Mesenchymal stem cell (in vitro differentiated cells and primary cell): ENCODE results near the gene DNAJC28.
A peak's percentile ranks its signal among the peaks of the same experiment; 100 is the strongest.

Source experiments
- DNase-seq: peaks from one replicate; pipeline ENCODE4 v3.0.0-alpha.2; 2013
- H2AFZ ChIP-seq: one replicate; pipeline ENCODE4 v1.6.1; 2013; ENCODE audit warnings: low read depth, mild to moderate bottlenecking, control low read depth, inconsistent platforms, low read length, moderate library complexity
- H2AK5ac ChIP-seq: 2 replicates; pipeline ENCODE4 v1.6.1; 2013; ENCODE audit warnings: low read length, moderate library complexity, mild to moderate bottlenecking, inconsistent platforms; ENCODE audit not compliant: severe bottlenecking
- H2BK120ac ChIP-seq: one replicate; pipeline ENCODE4 v1.6.1; 2013; ENCODE audit warnings: low read depth, mild to moderate bottlenecking, inconsistent platforms, low read length, moderate library complexity
- H2BK12ac ChIP-seq, 2 experiments: one replicate each; pipeline ENCODE4 v1.6.1; 2013; ENCODE audit warnings: inconsistent platforms in 2 of 2, low read length in 2 of 2, mild to moderate bottlenecking in 2 of 2, moderate library complexity in 2 of 2, control low read depth in 1 of 2
- H2BK15ac ChIP-seq: one replicate; pipeline ENCODE4 v1.6.1; 2013; ENCODE audit warnings: mild to moderate bottlenecking, low read depth, inconsistent platforms; ENCODE audit not compliant: poor library complexity, severe bottlenecking
- H2BK5ac ChIP-seq: 2 replicates; pipeline ENCODE4 v1.6.1; 2013; ENCODE audit warnings: low read depth, mild to moderate bottlenecking, low read length, control low read depth, inconsistent platforms; ENCODE audit not compliant: poor library complexity, severe bottlenecking
- H3K14ac ChIP-seq, 2 experiments: one replicate each; pipeline ENCODE4 v1.6.1; 2013; ENCODE audit warnings: inconsistent platforms in 2 of 2, low read length in 2 of 2, control low read depth in 1 of 2, mild to moderate bottlenecking in 1 of 2, moderate library complexity in 1 of 2
- H3K18ac ChIP-seq, 2 experiments: one replicate each; pipeline ENCODE4 v1.6.1; 2013; ENCODE audit warnings: inconsistent platforms in 2 of 2, low read length in 2 of 2, control low read depth in 1 of 2, low read depth in 1 of 2, mild to moderate bottlenecking in 1 of 2
- H3K23ac ChIP-seq, 2 experiments: one replicate each; pipeline ENCODE4 v1.6.1; 2013; ENCODE audit warnings: inconsistent platforms in 2 of 2, low read length in 2 of 2, mild to moderate bottlenecking in 2 of 2, moderate library complexity in 2 of 2, control low read depth in 1 of 2
- H3K27ac ChIP-seq: 2 replicates; pipeline ENCODE4 v1.5.1; 2013; ENCODE audit warnings: mild to moderate bottlenecking, moderate library complexity, low read length, control low read depth, inconsistent platforms; ENCODE audit not compliant: poor library complexity, severe bottlenecking
- H3K27me3 ChIP-seq, 2 experiments: 2 replicates each; pipeline versions ENCODE4 v1.6.1 to v1.7.0; 2013; ENCODE audit warnings: low read length in 2 of 2, mild to moderate bottlenecking in 2 of 2, moderate library complexity in 2 of 2, control low read depth in 1 of 2, inconsistent platforms in 1 of 2; ENCODE audit not compliant: control insufficient read depth in 1 of 2, insufficient read depth in 1 of 2
- H3K36me3 ChIP-seq, 2 experiments: 2 replicates each; pipeline versions ENCODE4 v1.6.1 to v1.7.0; 2013; ENCODE audit warnings: low read length in 2 of 2, control low read depth in 1 of 2, inconsistent platforms in 1 of 2, low read depth in 1 of 2, mild to moderate bottlenecking in 1 of 2; ENCODE audit not compliant: insufficient read depth in 2 of 2, control insufficient read depth in 1 of 2
- H3K4ac ChIP-seq, 2 experiments: one replicate each; pipeline ENCODE4 v1.6.1; 2013; ENCODE audit warnings: inconsistent platforms in 2 of 2, low read length in 2 of 2, mild to moderate bottlenecking in 2 of 2, moderate library complexity in 2 of 2, control low read depth in 1 of 2, low read depth in 1 of 2
- H3K4me1 ChIP-seq: 2 replicates; pipeline ENCODE4 v1.6.1; 2013; ENCODE audit warnings: low read depth, low read length, control low read depth; ENCODE audit not compliant: control insufficient read depth, insufficient read depth
- H3K4me2 ChIP-seq: 2 replicates; pipeline ENCODE4 v1.6.1; 2013; ENCODE audit warnings: low read length, mild to moderate bottlenecking, inconsistent platforms; ENCODE audit not compliant: poor library complexity, severe bottlenecking
- H3K4me3 ChIP-seq, 2 experiments: 2 replicates each; pipeline versions ENCODE4 v1.5.1 to v1.7.0; 2013; ENCODE audit warnings: low read length in 2 of 2, mild to moderate bottlenecking in 2 of 2, control low read depth in 1 of 2, low read depth in 1 of 2; ENCODE audit not compliant: insufficient read depth in 1 of 2
- H3K79me1 ChIP-seq: replicated peaks from 2 replicates; pipeline ENCODE4 v1.6.1; 2013; ENCODE audit warnings: mild to moderate bottlenecking, control low read depth, low read length, inconsistent platforms; ENCODE audit not compliant: poor library complexity, severe bottlenecking
- H3K9ac ChIP-seq: 2 replicates; pipeline ENCODE4 v1.7.0; 2013; ENCODE audit warnings: mild to moderate bottlenecking, low read length, moderate library complexity
- H3K9me3 ChIP-seq: 2 replicates; pipeline ENCODE4 v1.7.0; 2013; ENCODE audit warnings: mild to moderate bottlenecking, low read length; ENCODE audit not compliant: control insufficient read depth
- H4K8ac ChIP-seq: one replicate; pipeline ENCODE4 v1.6.1; 2013; ENCODE audit warnings: inconsistent platforms, mild to moderate bottlenecking, low read length, moderate library complexity
- H4K91ac ChIP-seq: one replicate; pipeline ENCODE4 v1.6.1; 2013; ENCODE audit warnings: mild to moderate bottlenecking, low read length, inconsistent platforms
- WGBS: methylation state at CpG from one replicate; pipeline ENCODE4 v1.1.7; 2013; ENCODE audit warnings: mixed read lengths; 5-methylcytosine and 5-hydroxymethylcytosine counted together

The DNAJC28 gene

GRCh38 chr21:33490991-33491372 lies 534 bp downstream of the DNAJC28 start:
- no peak overlapping the region for H4K91ac ChIP-seq
- H2BK12ac ChIP-seq = no peak overlapping the region
- H2BK120ac ChIP-seq = no peak overlapping the region
- no peak overlapping the region for H2BK5ac ChIP-seq
- peaks cover 0 to 6% of the 10 kb centered on the region in 2 experiments for H3K36me3 ChIP-seq
- peak overlapping the region in 1 of 2 experiments; percentile 26 for H3K18ac ChIP-seq
- no peak overlapping the region for H3K14ac ChIP-seq
- H3K4ac ChIP-seq = no peak overlapping the region
- H3K4me1 ChIP-seq = no peaks in the 10 kb centered on the region
- no peak overlapping the region for H3K23ac ChIP-seq
- 33% methylated on average over 12 of the region's 12 CpGs for WGBS
- H3K79me1 ChIP-seq = no peaks in the 10 kb centered on the region
- H2AK5ac ChIP-seq = no peak overlapping the region
- peak overlapping the region; percentile 79 for H4K8ac ChIP-seq
- no peak overlapping the region for H3K27ac ChIP-seq
- peaks cover 0 to 9% of the 10 kb centered on the region in 2 experiments for H3K27me3 ChIP-seq
- peak overlapping the region; percentile 66 for H3K4me2 ChIP-seq
- H2AFZ ChIP-seq = peak overlapping the region; percentile 83
- H3K4me3 ChIP-seq = peak overlapping the region; percentile 73 to 97
- no peak for DNase-seq
- H3K9ac ChIP-seq = peak overlapping the region; percentile 94
- H2BK15ac ChIP-seq = no peak overlapping the region
- no peaks in the 10 kb centered on the region for H3K9me3 ChIP-seq

- DNase-seq = no peak
- Histone ChIP-seq H2AK5ac (no peak overlapping the region), H2AFZ (no peak overlapping the region), H3K27ac (no peak overlapping the region), H2BK15ac (no peak overlapping the region), H3K4ac (no peak overlapping the region), H4K91ac (no peak overlapping the region), H2BK120ac (no peak overlapping the region), H3K4me1 (no peaks in the 10 kb centered on the region), H3K27me3 (no peaks in the 10 kb centered on the region), H3K18ac (no peak overlapping the region), H3K14ac (no peak overlapping the region), H3K4me3 (no peak overlapping the region), H3K23ac (no peak overlapping the region), H4K8ac (no peak overlapping the region), H3K36me3 (peaks cover 0 to 6% of the 10 kb centered on the region in 2 experiments), H3K9ac (no peak overlapping the region), H3K79me1 (no peaks in the 10 kb centered on the region), H2BK5ac (no peak overlapping the region), H3K9me3 (no peaks in the 10 kb centered on the region), H2BK12ac (no peak overlapping the region), H3K4me2 (no peak overlapping the region)
- 67% methylated on average over 1 of the region's 4 CpGs for WGBS
Observed at GRCh38 chr21:33488936-33489335, 2.6 kb downstream of the DNAJC28 start.

GRCh38 chr21:33487996-33488395 lies 3.5 kb downstream of the DNAJC28 start:
- no peak overlapping the region for H3K9ac ChIP-seq
- H2BK15ac ChIP-seq = no peak overlapping the region
- no peak overlapping the region for H3K4me2 ChIP-seq
- H4K8ac ChIP-seq = no peak overlapping the region
- H2BK120ac ChIP-seq = no peak overlapping the region
- WGBS = 96% methylated on average over 4 of the region's 5 CpGs
- DNase-seq = no peak
- H3K27me3 ChIP-seq = no peaks in the 10 kb centered on the region
- no peak overlapping the region for H3K18ac ChIP-seq
- H2BK5ac ChIP-seq = no peak overlapping the region
- H4K91ac ChIP-seq = no peak overlapping the region
- H2AFZ ChIP-seq = no peak overlapping the region
- H3K36me3 ChIP-seq = peaks cover 0 to 6% of the 10 kb centered on the region in 2 experiments
- H3K23ac ChIP-seq = no peak overlapping the region
- H2AK5ac ChIP-seq = no peak overlapping the region
- H3K4ac ChIP-seq = no peak overlapping the region
- H3K14ac ChIP-seq = no peak overlapping the region
- no peak overlapping the region for H3K27ac ChIP-seq
- H3K79me1 ChIP-seq = no peaks in the 10 kb centered on the region
- H3K9me3 ChIP-seq = no peaks in the 10 kb centered on the region
- H2BK12ac ChIP-seq = no peak overlapping the region
- H3K4me3 ChIP-seq = no peak overlapping the region
- no peaks in the 10 kb centered on the region for H3K4me1 ChIP-seq

- Histone ChIP-seq H3K4ac (no peak overlapping the region), H4K91ac (no peak overlapping the region), H3K23ac (no peak overlapping the region), H2BK12ac (no peak overlapping the region), H3K4me1 (peaks cover 8% of the 10 kb centered on the region), H3K9ac (no peak overlapping the region), H3K4me2 (no peak overlapping the region), H2BK5ac (no peak overlapping the region), H3K18ac (no peak overlapping the region), H3K14ac (no peak overlapping the region), H2BK15ac (no peak overlapping the region), H3K9me3 (no peaks in the 10 kb centered on the region), H3K4me3 (peak overlapping the region in 1 of 2 experiments; percentile 90), H4K8ac (no peak overlapping the region), H2AK5ac (no peak overlapping the region), H3K36me3 (no peaks in the 10 kb centered on the region), H2AFZ (no peak overlapping the region), H3K27me3 (no peaks in the 10 kb centered on the region), H3K79me1 (peaks cover 5% of the 10 kb centered on the region), H3K27ac (no peak overlapping the region), H2BK120ac (no peak overlapping the region)
- peak; percentile 10 for DNase-seq
- WGBS = 77% methylated on average over 8 of the region's 9 CpGs
Observed at GRCh38 chr21:33481314-33481943, 10.1 kb downstream of the DNAJC28 start.
